Mesenchymal stem cell (in vitro differentiated cells and primary cell): ENCODE results near the gene TXNL4B.

Experiments
- DNase-seq: peaks from one replicate; pipeline ENCODE4 v3.0.0-alpha.2; 2013
- H2AFZ ChIP-seq: one replicate; pipeline ENCODE4 v1.6.1; 2013; ENCODE audit warnings: low read depth, mild to moderate bottlenecking, control low read depth, inconsistent platforms, low read length, moderate library complexity
- H2AK5ac ChIP-seq: 2 replicates; pipeline ENCODE4 v1.6.1; 2013; ENCODE audit warnings: low read length, moderate library complexity, mild to moderate bottlenecking, inconsistent platforms; ENCODE audit not compliant: severe bottlenecking
- H2BK120ac ChIP-seq: one replicate; pipeline ENCODE4 v1.6.1; 2013; ENCODE audit warnings: low read depth, mild to moderate bottlenecking, inconsistent platforms, low read length, moderate library complexity
- H2BK12ac ChIP-seq, 2 experiments: one replicate each; pipeline ENCODE4 v1.6.1; 2013; ENCODE audit warnings: inconsistent platforms in 2 of 2, low read length in 2 of 2, mild to moderate bottlenecking in 2 of 2, moderate library complexity in 2 of 2, control low read depth in 1 of 2
- H2BK15ac ChIP-seq: one replicate; pipeline ENCODE4 v1.6.1; 2013; ENCODE audit warnings: mild to moderate bottlenecking, low read depth, inconsistent platforms; ENCODE audit not compliant: poor library complexity, severe bottlenecking
- H2BK5ac ChIP-seq: 2 replicates; pipeline ENCODE4 v1.6.1; 2013; ENCODE audit warnings: low read depth, mild to moderate bottlenecking, low read length, control low read depth, inconsistent platforms; ENCODE audit not compliant: poor library complexity, severe bottlenecking
- H3K14ac ChIP-seq, 2 experiments: one replicate each; pipeline ENCODE4 v1.6.1; 2013; ENCODE audit warnings: inconsistent platforms in 2 of 2, low read length in 2 of 2, control low read depth in 1 of 2, mild to moderate bottlenecking in 1 of 2, moderate library complexity in 1 of 2
- H3K18ac ChIP-seq, 2 experiments: one replicate each; pipeline ENCODE4 v1.6.1; 2013; ENCODE audit warnings: inconsistent platforms in 2 of 2, low read length in 2 of 2, control low read depth in 1 of 2, low read depth in 1 of 2, mild to moderate bottlenecking in 1 of 2
- H3K23ac ChIP-seq, 2 experiments: one replicate each; pipeline ENCODE4 v1.6.1; 2013; ENCODE audit warnings: inconsistent platforms in 2 of 2, low read length in 2 of 2, mild to moderate bottlenecking in 2 of 2, moderate library complexity in 2 of 2, control low read depth in 1 of 2
- H3K27ac ChIP-seq: 2 replicates; pipeline ENCODE4 v1.5.1; 2013; ENCODE audit warnings: mild to moderate bottlenecking, moderate library complexity, low read length, control low read depth, inconsistent platforms; ENCODE audit not compliant: poor library complexity, severe bottlenecking
- H3K27me3 ChIP-seq, 2 experiments: 2 replicates each; pipeline versions ENCODE4 v1.6.1 to v1.7.0; 2013; ENCODE audit warnings: low read length in 2 of 2, mild to moderate bottlenecking in 2 of 2, moderate library complexity in 2 of 2, control low read depth in 1 of 2, inconsistent platforms in 1 of 2; ENCODE audit not compliant: control insufficient read depth in 1 of 2, insufficient read depth in 1 of 2
- H3K36me3 ChIP-seq, 2 experiments: 2 replicates each; pipeline versions ENCODE4 v1.6.1 to v1.7.0; 2013; ENCODE audit warnings: low read length in 2 of 2, control low read depth in 1 of 2, inconsistent platforms in 1 of 2, low read depth in 1 of 2, mild to moderate bottlenecking in 1 of 2; ENCODE audit not compliant: insufficient read depth in 2 of 2, control insufficient read depth in 1 of 2
- H3K4ac ChIP-seq, 2 experiments: one replicate each; pipeline ENCODE4 v1.6.1; 2013; ENCODE audit warnings: inconsistent platforms in 2 of 2, low read length in 2 of 2, mild to moderate bottlenecking in 2 of 2, moderate library complexity in 2 of 2, control low read depth in 1 of 2, low read depth in 1 of 2
- H3K4me1 ChIP-seq: 2 replicates; pipeline ENCODE4 v1.6.1; 2013; ENCODE audit warnings: low read depth, low read length, control low read depth; ENCODE audit not compliant: control insufficient read depth, insufficient read depth
- H3K4me2 ChIP-seq: 2 replicates; pipeline ENCODE4 v1.6.1; 2013; ENCODE audit warnings: low read length, mild to moderate bottlenecking, inconsistent platforms; ENCODE audit not compliant: poor library complexity, severe bottlenecking
- H3K4me3 ChIP-seq, 2 experiments: 2 replicates each; pipeline versions ENCODE4 v1.5.1 to v1.7.0; 2013; ENCODE audit warnings: low read length in 2 of 2, mild to moderate bottlenecking in 2 of 2, control low read depth in 1 of 2, low read depth in 1 of 2; ENCODE audit not compliant: insufficient read depth in 1 of 2
- H3K79me1 ChIP-seq: replicated peaks from 2 replicates; pipeline ENCODE4 v1.6.1; 2013; ENCODE audit warnings: mild to moderate bottlenecking, control low read depth, low read length, inconsistent platforms; ENCODE audit not compliant: poor library complexity, severe bottlenecking
- H3K9ac ChIP-seq: 2 replicates; pipeline ENCODE4 v1.7.0; 2013; ENCODE audit warnings: mild to moderate bottlenecking, low read length, moderate library complexity
- H3K9me3 ChIP-seq: 2 replicates; pipeline ENCODE4 v1.7.0; 2013; ENCODE audit warnings: mild to moderate bottlenecking, low read length; ENCODE audit not compliant: control insufficient read depth
- H4K8ac ChIP-seq: one replicate; pipeline ENCODE4 v1.6.1; 2013; ENCODE audit warnings: inconsistent platforms, mild to moderate bottlenecking, low read length, moderate library complexity
- H4K91ac ChIP-seq: one replicate; pipeline ENCODE4 v1.6.1; 2013; ENCODE audit warnings: mild to moderate bottlenecking, low read length, inconsistent platforms
- WGBS: methylation state at CpG from one replicate; pipeline ENCODE4 v1.1.7; 2013; ENCODE audit warnings: mixed read lengths; 5-methylcytosine and 5-hydroxymethylcytosine counted together

Gene TXNL4B

DNA sequence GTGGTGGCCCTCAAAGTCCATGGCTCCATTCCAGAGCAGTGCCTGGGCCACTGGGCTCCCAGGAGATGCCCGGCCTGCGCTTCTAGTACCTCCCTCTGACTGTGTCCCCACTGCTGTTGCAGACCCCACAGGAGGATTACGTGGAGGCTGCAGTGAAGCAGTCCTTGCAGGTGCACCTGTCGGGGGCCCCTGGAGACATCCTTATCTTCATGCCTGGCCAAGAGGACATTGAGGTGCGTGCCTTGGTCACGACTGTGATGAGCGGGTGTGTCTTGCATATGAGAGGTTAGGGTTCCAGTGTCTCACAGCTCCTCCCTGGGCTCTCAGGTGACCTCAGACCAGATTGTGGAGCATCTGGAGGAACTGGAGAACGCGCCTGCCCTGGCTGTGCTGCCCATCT is 11.5 kb upstream of the TXNL4B start:
- H3K4me2 ChIP-seq: no peak overlapping the region
- H3K79me1 ChIP-seq: peaks cover 32% of the 10 kb centered on the region
- H3K36me3 ChIP-seq: peaks cover 93 to 100% of the 10 kb centered on the region in 2 experiments
- H4K8ac ChIP-seq: no peak overlapping the region
- no peak overlapping the region for H3K14ac ChIP-seq
- WGBS: over 99% methylated on average over 9 of the region's 9 CpGs
- H3K4me1 ChIP-seq: peaks cover 8% of the 10 kb centered on the region
- H2BK12ac ChIP-seq: no peak overlapping the region
- DNase-seq: no peak
- no peaks in the 10 kb centered on the region for H3K27me3 ChIP-seq
- H2BK15ac ChIP-seq: no peak overlapping the region
- H4K91ac ChIP-seq: no peak overlapping the region
- H3K9ac ChIP-seq: no peak overlapping the region
- no peak overlapping the region for H3K18ac ChIP-seq
- H3K9me3 ChIP-seq: no peaks in the 10 kb centered on the region
- H3K23ac ChIP-seq: no peak overlapping the region
- H3K27ac ChIP-seq: no peak overlapping the region
- H3K4me3 ChIP-seq: no peak overlapping the region
- no peak overlapping the region for H3K4ac ChIP-seq
- H2BK5ac ChIP-seq: no peak overlapping the region
- no peak overlapping the region for H2BK120ac ChIP-seq
- no peak overlapping the region for H2AK5ac ChIP-seq
- H2AFZ ChIP-seq: no peak overlapping the region

DNA sequence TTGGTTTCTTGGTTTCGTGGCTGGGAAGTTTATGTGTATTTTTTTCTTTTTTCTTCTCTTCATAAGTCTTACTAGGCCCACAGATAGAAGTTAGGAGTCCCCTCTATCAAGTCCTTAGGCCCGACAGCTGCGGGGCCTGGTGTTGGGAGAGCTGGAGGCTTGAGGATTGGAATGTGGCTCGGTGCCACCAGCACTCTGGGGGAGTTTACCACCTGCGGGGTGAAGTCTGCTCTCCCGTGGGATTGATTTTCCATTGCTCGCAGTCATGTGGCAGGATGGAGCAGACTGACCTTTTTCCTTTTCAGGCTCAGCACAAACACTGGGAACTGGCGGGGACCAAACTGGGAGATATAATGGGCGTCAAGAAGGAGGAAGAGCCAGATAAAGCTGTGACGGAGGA is 7.8 kb upstream of the TXNL4B start:
- Histone ChIP-seq H4K8ac (no peak overlapping the region), H4K91ac (no peak overlapping the region), H3K9me3 (no peaks in the 10 kb centered on the region), H3K14ac (no peak overlapping the region), H2AK5ac (no peak overlapping the region), H2BK12ac (no peak overlapping the region), H3K4me3 (no peak overlapping the region), H3K4ac (no peak overlapping the region), H3K36me3 (peaks cover 94 to 99% of the 10 kb centered on the region in 2 experiments), H3K4me2 (no peak overlapping the region), H3K27ac (no peak overlapping the region), H2BK15ac (no peak overlapping the region), H3K4me1 (peaks cover 8% of the 10 kb centered on the region), H2BK120ac (no peak overlapping the region), H3K27me3 (no peaks in the 10 kb centered on the region), H3K79me1 (peaks cover 54% of the 10 kb centered on the region), H3K9ac (no peak overlapping the region), H2AFZ (no peak overlapping the region), H3K18ac (no peak overlapping the region), H3K23ac (no peak overlapping the region), H2BK5ac (no peak overlapping the region)
- WGBS: 96% methylated on average over 9 of the region's 10 CpGs
- no peak for DNase-seq

DNA sequence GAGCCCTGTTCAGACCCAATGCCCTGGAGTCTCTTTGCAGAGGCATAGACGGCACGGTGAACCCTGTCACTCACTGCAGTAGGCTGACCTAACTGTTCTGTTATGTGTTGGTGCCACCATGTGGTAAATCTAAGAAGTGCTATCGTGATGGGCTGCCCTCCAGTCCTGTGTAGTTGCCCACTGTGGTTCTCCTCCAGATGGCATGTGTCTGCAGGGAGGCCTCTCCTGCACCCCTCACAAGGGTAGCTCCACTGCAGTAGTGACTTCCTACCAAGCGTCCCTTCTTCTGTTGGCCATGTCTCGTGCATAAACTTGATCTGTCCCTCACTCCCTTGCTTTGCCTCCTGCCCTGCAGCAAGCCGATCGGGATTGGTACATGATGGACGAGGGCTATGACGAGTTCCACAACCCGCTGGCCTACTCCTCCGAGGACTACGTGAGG is 6.0 kb upstream of the TXNL4B start:
- Histone ChIP-seq H3K79me1 (peaks cover 55% of the 10 kb centered on the region), H2BK5ac (no peak overlapping the region)
- 74% methylated on average over 12 of the region's 12 CpGs for WGBS

DNA sequence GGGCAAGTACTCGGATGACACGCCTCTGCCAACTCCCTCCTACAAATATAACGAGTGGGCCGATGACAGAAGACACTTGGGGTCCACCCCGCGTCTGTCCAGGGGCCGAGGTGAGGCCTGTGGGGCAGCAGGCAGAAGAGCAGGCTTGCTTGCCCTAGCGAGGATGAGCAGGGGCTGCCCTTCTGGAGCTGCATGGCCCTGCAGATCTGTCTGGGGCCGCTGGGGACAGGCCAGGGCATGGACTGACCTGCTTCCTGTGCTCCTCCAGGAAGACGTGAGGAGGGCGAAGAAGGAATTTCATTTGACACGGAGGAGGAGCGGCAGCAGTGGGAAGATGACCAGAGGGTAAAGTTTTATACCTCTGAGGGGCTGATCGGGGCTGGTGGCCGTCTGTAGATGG is 5.5 kb upstream of the TXNL4B start:
- Histone ChIP-seq H2AK5ac (no peak overlapping the region), H3K27ac (no peak overlapping the region), H3K4me1 (peaks cover 8% of the 10 kb centered on the region), H3K79me1 (peaks cover 54% of the 10 kb centered on the region), H2BK5ac (no peak overlapping the region), H3K4me3 (no peak overlapping the region), H3K36me3 (peaks cover 74 to 80% of the 10 kb centered on the region in 2 experiments), H2BK12ac (no peak overlapping the region), H3K27me3 (no peaks in the 10 kb centered on the region), H3K9me3 (no peaks in the 10 kb centered on the region), H3K23ac (no peak overlapping the region), H4K8ac (no peak overlapping the region), H3K9ac (no peak overlapping the region), H2AFZ (no peak overlapping the region), H2BK15ac (no peak overlapping the region), H3K4ac (no peak overlapping the region), H4K91ac (no peak overlapping the region), H3K14ac (no peak overlapping the region), H3K18ac (no peak overlapping the region), H2BK120ac (no peak overlapping the region), H3K4me2 (no peak overlapping the region)
- no peak for DNase-seq
- 91% methylated on average over 15 of the region's 15 CpGs for WGBS

More for the DNA sequence above, 6.0 kb upstream of the TXNL4B start:
- Histone ChIP-seq H3K18ac (no peak overlapping the region), H3K27me3 (no peaks in the 10 kb centered on the region), H3K14ac (no peak overlapping the region), H3K4me1 (peaks cover 8% of the 10 kb centered on the region), H3K27ac (no peak overlapping the region), H3K36me3 (peaks cover 78 to 84% of the 10 kb centered on the region in 2 experiments), H3K4me3 (no peak overlapping the region), H2BK15ac (no peak overlapping the region), H3K9ac (no peak overlapping the region), H2BK12ac (no peak overlapping the region), H3K4ac (no peak overlapping the region), H2AFZ (no peak overlapping the region), H3K4me2 (no peak overlapping the region), H3K9me3 (no peaks in the 10 kb centered on the region), H2BK120ac (no peak overlapping the region), H3K23ac (no peak overlapping the region), H4K8ac (no peak overlapping the region), H2AK5ac (no peak overlapping the region), H4K91ac (no peak overlapping the region)
- DNase-seq: peak; percentile 68
